AG10803 (cell line): ENCODE data around the gene RPAP3.

Experiments
- DNase-seq: peaks from one replicate; pipeline ENCODE4 v3.0.0; 2010; ENCODE audit warnings: low read depth
- H3K4me3 ChIP-seq: 2 replicates; pipeline ENCODE4 v1.5.1; 2011; ENCODE audit warnings: mild to moderate bottlenecking, low read length, control low read depth
- CTCF ChIP-seq: conservative IDR thresholded peaks from 2 replicates; pipeline ENCODE4 v1.5.1; 2011; ENCODE audit warnings: mild to moderate bottlenecking, low read length, control low read depth, inconsistent platforms

RPAP3 gene

DNA sequence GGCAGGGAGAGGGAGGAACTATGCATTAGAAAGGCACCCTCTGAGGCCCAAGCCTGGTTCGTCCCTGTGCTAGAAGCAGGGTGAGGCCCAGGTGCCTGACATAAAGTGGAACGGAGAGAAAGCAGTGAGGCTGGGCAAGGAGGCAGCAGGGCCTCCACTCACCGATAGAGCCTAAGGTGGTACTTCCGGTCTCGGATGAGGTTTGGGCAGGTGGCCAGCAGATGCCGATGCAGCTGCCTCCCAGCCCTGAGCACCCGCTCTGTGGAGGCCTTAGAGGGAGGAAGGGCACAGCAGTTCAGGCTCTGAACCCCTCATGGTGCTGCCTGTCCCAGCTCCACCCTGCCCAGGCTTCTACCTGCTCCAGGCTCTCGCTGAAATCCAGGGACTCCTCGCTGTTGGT, 45.7 kb upstream of the RPAP3 start:
- DNase-seq: no peak
- no peak for TF ChIP-seq CTCF
- no peak overlapping the region for H3K4me3 ChIP-seq

GRCh38 chr12:47750916-47751470, 45.2 kb upstream of the RPAP3 start:
- no peak overlapping the region for H3K4me3 ChIP-seq
- TF ChIP-seq CTCF: no peak

DNA sequence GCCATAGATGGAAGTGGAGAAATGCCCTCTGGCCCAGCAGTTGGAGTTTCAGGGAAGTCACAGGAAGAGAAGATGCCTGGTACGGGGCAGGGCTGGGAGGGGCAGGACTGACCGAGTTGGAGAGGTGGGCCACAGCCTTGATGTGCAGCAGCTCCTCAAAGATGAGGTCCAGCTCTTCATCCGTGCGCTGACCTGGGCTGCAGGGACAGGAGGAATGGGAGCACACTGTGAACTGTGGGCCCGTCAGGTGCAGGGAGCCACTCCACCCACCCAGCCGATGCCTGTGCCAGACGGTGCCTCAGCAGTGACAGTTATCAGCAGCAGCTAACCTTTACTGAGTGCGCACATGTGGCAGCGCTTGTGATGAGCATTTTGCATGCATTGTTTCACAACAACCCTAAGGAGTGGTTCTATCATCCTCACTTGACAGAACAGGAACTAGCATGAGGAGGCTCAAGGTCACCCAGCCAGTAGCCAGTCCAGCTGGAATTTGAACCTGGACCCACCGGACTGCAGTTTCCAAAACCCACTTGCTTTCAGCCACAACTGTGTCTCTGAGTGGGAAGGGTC, 44.5 kb upstream of the RPAP3 start:
- TF ChIP-seq CTCF: no peak
- DNase-seq: no peak
- H3K4me3 ChIP-seq: no peak overlapping the region

More at GRCh38 chr12:47750916-47751470, 45.2 kb upstream of the RPAP3 start:
- no peak for DNase-seq

GRCh38 chr12:47748899-47749298, 43.1 kb upstream of the RPAP3 start:
- H3K4me3 ChIP-seq: no peak overlapping the region
- DNase-seq: no peak
- TF ChIP-seq CTCF: no peak

DNA sequence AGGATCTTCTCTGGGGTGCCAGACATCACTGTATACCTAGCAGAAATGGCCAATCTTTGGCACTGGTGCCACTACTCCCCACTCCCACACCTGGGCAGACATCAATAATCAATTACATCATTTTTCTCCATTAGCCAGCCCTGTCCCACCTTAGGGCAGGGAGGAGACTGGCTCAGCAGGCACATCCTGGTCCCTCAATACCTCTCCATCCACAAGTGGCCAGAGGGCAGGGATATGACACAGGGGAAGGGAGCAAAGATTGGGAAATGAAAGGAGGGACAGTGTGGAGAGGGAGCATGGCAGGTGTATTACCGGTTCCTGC, 42.6 kb upstream of the RPAP3 start:
- no peak for DNase-seq
- no peak overlapping the region for H3K4me3 ChIP-seq
- TF ChIP-seq CTCF: no peak

DNA sequence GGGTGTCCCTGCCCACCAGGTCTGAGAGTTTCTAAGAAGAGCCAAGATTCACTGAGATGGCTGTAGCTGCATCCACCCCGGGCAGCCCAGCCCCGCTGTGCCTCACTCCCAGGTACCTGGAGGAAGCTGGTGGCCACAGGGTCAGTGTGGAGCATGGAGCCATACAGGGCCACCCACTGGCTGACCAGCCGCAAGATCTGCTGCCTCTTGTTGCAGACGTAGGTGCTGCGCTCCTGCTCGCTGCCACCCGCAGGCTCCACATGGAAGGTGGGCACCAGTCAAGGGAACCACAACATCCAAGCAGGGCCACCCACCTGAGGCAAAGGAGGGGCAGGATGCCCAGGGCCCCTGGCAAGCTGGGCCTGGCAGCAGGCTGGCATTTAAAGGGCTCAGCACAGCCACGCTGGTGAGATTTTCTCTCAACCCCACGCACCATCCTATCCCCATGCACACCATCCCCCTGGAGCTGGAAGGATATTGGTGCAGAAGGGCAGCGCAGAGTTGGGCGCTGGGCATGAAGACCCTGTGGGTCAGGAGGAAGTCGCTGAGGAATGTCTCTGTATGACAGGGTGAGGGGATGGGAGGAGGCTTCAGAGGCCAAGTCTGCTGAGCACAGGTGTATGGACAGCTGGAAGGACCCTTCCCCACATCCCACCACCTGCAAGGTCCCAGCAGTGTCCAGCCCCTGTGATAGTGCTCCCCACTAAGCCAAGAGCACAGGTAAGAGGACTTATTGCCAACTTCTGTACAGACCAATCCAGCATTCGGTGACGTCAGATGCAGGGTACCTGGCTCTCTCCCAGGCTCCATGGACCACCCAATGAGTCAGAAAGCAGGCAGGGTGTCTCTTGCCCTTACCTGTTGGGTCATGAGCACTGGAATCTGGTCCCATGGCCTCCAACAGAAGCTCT, 42.0 kb upstream of the RPAP3 start:
- TF ChIP-seq CTCF: no peak
- DNase-seq: no peak
- H3K4me3 ChIP-seq: no peak overlapping the region

GRCh38 chr12:47747126-47747525, 41.3 kb upstream of the RPAP3 start:
- no peak for DNase-seq
- no peak for TF ChIP-seq CTCF
- no peak overlapping the region for H3K4me3 ChIP-seq
